SK-N-SH (cell line): ENCODE data around the gene THSD7B. TPM values are rescaled to one million over a fixed set of nuclear protein-coding genes. Genes with fewer than 3 reads are reported as not detected.

Source experiments
- CTCF ChIA-PET: fragments of 300-600, 350-600 bp; formaldehyde crosslinking; extraction: SDS; loops from one replicate; lab custom pipeline; 2021; lab: Yijun Ruan, JAX
- POLR2A ChIA-PET: fragments of 350-600 bp; sonication (Branson Sonifier 250); formaldehyde crosslinking; extraction: SDS; loops from one replicate; lab custom pipeline; 2020; ENCODE audit warnings: antibody characterized with exemption, inconsistent platforms; lab: Yijun Ruan, JAX
- DNase-seq: peaks from one replicate; pipeline ENCODE4 v3.0.0; 2012
- H2AFZ ChIP-seq: fragments of 200-600 bp; sonication (generic); 2 replicates; pipeline ENCODE4 v1.8.1; 2016; ENCODE audit warnings: antibody characterized with exemption, mild to moderate bottlenecking, low read depth
- H3F3A ChIP-seq: fragments of 200-600 bp; sonication (generic); replicated peaks from 2 replicates; pipeline ENCODE3; 2016; ENCODE audit warnings: antibody characterized with exemption, mild to moderate bottlenecking; ENCODE audit not compliant: insufficient read depth
- H3K27ac ChIP-seq, 2 experiments: fragments of 200-500 bp in 1 of 2; fragments of 200-600 bp in 1 of 2; sonication (Bioruptor generic) in 1 of 2; sonication (generic), shearing (Covaris generic) in 1 of 2; 2 replicates each; pipeline versions ENCODE4 v1.5.1 to v1.6.1; 2014 to 2016; ENCODE audit warnings: low read depth in 2 of 2, inconsistent platforms in 1 of 2, low read length in 1 of 2, mild to moderate bottlenecking in 1 of 2, mixed read lengths in 1 of 2
- H3K27me3 ChIP-seq: fragments of 200-600 bp; sonication (generic), shearing (Covaris generic); 2 replicates; pipeline ENCODE4 v1.6.1; 2016; ENCODE audit warnings: mixed run types; ENCODE audit not compliant: insufficient read depth
- H3K36me3 ChIP-seq, 2 experiments: fragments of 200-500 bp in 1 of 2; fragments of 200-600 bp in 1 of 2; sonication (Bioruptor generic) in 1 of 2; sonication (generic) in 1 of 2; replicated peaks in 1 of 2; 2 replicates each; pipeline versions ENCODE3 to v1.5.1; 2014 to 2016; ENCODE audit warnings: low read length in 1 of 2, mild to moderate bottlenecking in 1 of 2; ENCODE audit not compliant: insufficient read depth in 2 of 2, control insufficient read depth in 1 of 2
- H3K4me1 ChIP-seq, 2 experiments: fragments of 200-500 bp in 1 of 2; fragments of 200-600 bp in 1 of 2; sonication (Bioruptor generic) in 1 of 2; sonication (generic), shearing (Covaris generic) in 1 of 2; 2 replicates each; pipeline versions ENCODE4 v1.5.1 to v1.6.1; 2014 to 2016; ENCODE audit warnings: low read depth in 1 of 2, low read length in 1 of 2, mixed run types in 1 of 2; ENCODE audit not compliant: insufficient read depth in 2 of 2, control insufficient read depth in 1 of 2
- H3K4me2 ChIP-seq: fragments of 200-600 bp; sonication (generic), shearing (Covaris generic); 2 replicates; pipeline ENCODE4 v1.6.1; 2017; ENCODE audit warnings: mixed run types
- H3K4me3 ChIP-seq, 2 experiments: fragments of 200-500 bp in 1 of 2; fragments of 200-600 bp in 1 of 2; sonication (Bioruptor generic) in 1 of 2; sonication (generic), shearing (Covaris generic) in 1 of 2; 2 replicates each; pipeline versions ENCODE4 v1.5.1 to v1.8.1; 2014 to 2016; ENCODE audit warnings: low read depth in 2 of 2, inconsistent platforms in 1 of 2, low read length in 1 of 2, mild to moderate bottlenecking in 1 of 2, mixed read lengths in 1 of 2, moderate library complexity in 1 of 2
- H3K79me2 ChIP-seq: fragments of 200-600 bp; sonication (generic); 2 replicates; pipeline ENCODE4 v1.8.1; 2017; ENCODE audit warnings: mild to moderate bottlenecking; ENCODE audit not compliant: insufficient read depth
- H3K9ac ChIP-seq: fragments of 200-600 bp; sonication (generic); 2 replicates; pipeline ENCODE4 v1.6.1; 2017; ENCODE audit warnings: mixed run types
- H3K9me2 ChIP-seq: fragments of 200-600 bp; sonication (generic); 2 replicates; pipeline ENCODE4 v1.6.1; 2017; ENCODE audit warnings: mixed run types
- H3K9me3 ChIP-seq: fragments of 200-600 bp; sonication (generic); 2 replicates; pipeline ENCODE4 v1.6.1; 2017; ENCODE audit warnings: mixed run types, mild to moderate bottlenecking, moderate library complexity
- H4K20me1 ChIP-seq: fragments of 200-600 bp; sonication (generic); 2 replicates; pipeline ENCODE4 v1.6.1; 2017; ENCODE audit warnings: mild to moderate bottlenecking, mixed run types; ENCODE audit not compliant: insufficient read depth
- ELF1 ChIP-seq: IDR thresholded peaks from 2 replicates; pipeline ENCODE4 v1.4.0; 2012
- FOSL2 ChIP-seq: IDR thresholded peaks from 2 replicates; pipeline ENCODE4 v1.4.0; 2012; ENCODE audit warnings: low read depth, mild to moderate bottlenecking, moderate library complexity, borderline replicate concordance
- FOXJ3 ChIP-seq: sonication (generic); formaldehyde crosslinking; IDR thresholded peaks from 2 replicates; pipeline ENCODE4 v1.5.1; 2020; ENCODE audit warnings: mild to moderate bottlenecking, missing genetic modification reagents
- FOXM1 ChIP-seq: IDR thresholded peaks from 2 replicates; pipeline ENCODE4 v1.4.0; 2012; ENCODE audit warnings: low read depth, mild to moderate bottlenecking
- GABPA ChIP-seq: IDR thresholded peaks from 2 replicates; pipeline ENCODE4 v1.4.0; 2012; ENCODE audit warnings: low read depth, mild to moderate bottlenecking
- GATA2 ChIP-seq: sonication (generic); formaldehyde crosslinking; IDR thresholded peaks from 2 replicates; pipeline ENCODE4 v1.5.0; 2020; ENCODE audit warnings: mild to moderate bottlenecking, missing genetic modification reagents
- JUND ChIP-seq: IDR thresholded peaks from 2 replicates; pipeline ENCODE4 v1.4.0; 2012
- MXI1 ChIP-seq: IDR thresholded peaks from 2 replicates; pipeline ENCODE4 v1.6.1; 2012; ENCODE audit warnings: mild to moderate bottlenecking, low read depth, low read length, improper control_type of control experiment
- NFIC ChIP-seq: IDR thresholded peaks from 2 replicates; pipeline ENCODE4 v1.4.0; 2012; ENCODE audit warnings: borderline replicate concordance
- NRF1 ChIP-seq: IDR thresholded peaks from 2 replicates; pipeline ENCODE4 v1.6.1; 2012; ENCODE audit warnings: low read depth, mild to moderate bottlenecking, low read length
- RAD21 ChIP-seq: IDR thresholded peaks from 2 replicates; pipeline ENCODE4 v1.6.1; 2012; ENCODE audit warnings: mild to moderate bottlenecking, low read length
- RCOR1 ChIP-seq: fragments of 150-350 bp; IDR thresholded peaks from 2 replicates; pipeline ENCODE4 v1.6.1; 2017; ENCODE audit warnings: antibody characterized with exemption, low read length
- RXRA ChIP-seq: IDR thresholded peaks from 2 replicates; pipeline ENCODE4 v1.4.0; 2012; ENCODE audit warnings: low read depth, mild to moderate bottlenecking, borderline replicate concordance
- SIN3A ChIP-seq: IDR thresholded peaks from 2 replicates; pipeline ENCODE4 v1.6.1; 2012; ENCODE audit warnings: low read depth, mild to moderate bottlenecking, low read length, moderate library complexity, borderline replicate concordance
- SMC3 ChIP-seq: IDR thresholded peaks from 2 replicates; pipeline ENCODE4 v1.6.1; 2012; ENCODE audit warnings: low read depth, low read length, improper control_type of control experiment
- TAF1 ChIP-seq: IDR thresholded peaks from 2 replicates; pipeline ENCODE4 v1.6.1; 2012; ENCODE audit warnings: low read depth, mild to moderate bottlenecking, low read length, moderate library complexity, borderline replicate concordance
- YY1 ChIP-seq: IDR thresholded peaks from 2 replicates; pipeline ENCODE4 v1.4.0; 2012; ENCODE audit warnings: low read depth, mild to moderate bottlenecking
- WGBS: methylation state at CpG from one replicate; pipeline ENCODE4 v1.1.6; 2017; ENCODE audit warnings: low lambda C conversion rate; 5-methylcytosine and 5-hydroxymethylcytosine counted together
- polyA plus RNA-seq, 3 experiments: library from polyadenylated mRNA; depleted of rRNA; stranded (reverse); fragments of >200 nt; gene quantifications; 2 replicates each; pipeline ENCODE4 v1.2.3, GENCODE V29; 2012
- TF ChIP-seq, protein P1 (sequence below): IDR thresholded peaks from 2 replicates; pipeline ENCODE4 v1.4.0; 2012; ENCODE audit warnings: low read depth, borderline replicate concordance
- TF ChIP-seq, protein P2 (sequence below): IDR thresholded peaks from 2 replicates; pipeline ENCODE4 v1.4.0; 2012; ENCODE audit warnings: low read depth, borderline replicate concordance
- TF ChIP-seq, protein P3 (sequence below): fragments of 150-350 bp; IDR thresholded peaks from 2 replicates; pipeline ENCODE4 v1.6.1; 2017; ENCODE audit warnings: antibody characterized with exemption, low read length, low read depth, borderline replicate concordance

Gene THSD7B
- polyA plus RNA-seq, 1 of the 3 experiments (the other 2 are of a cell fraction), result not detected

DNA sequence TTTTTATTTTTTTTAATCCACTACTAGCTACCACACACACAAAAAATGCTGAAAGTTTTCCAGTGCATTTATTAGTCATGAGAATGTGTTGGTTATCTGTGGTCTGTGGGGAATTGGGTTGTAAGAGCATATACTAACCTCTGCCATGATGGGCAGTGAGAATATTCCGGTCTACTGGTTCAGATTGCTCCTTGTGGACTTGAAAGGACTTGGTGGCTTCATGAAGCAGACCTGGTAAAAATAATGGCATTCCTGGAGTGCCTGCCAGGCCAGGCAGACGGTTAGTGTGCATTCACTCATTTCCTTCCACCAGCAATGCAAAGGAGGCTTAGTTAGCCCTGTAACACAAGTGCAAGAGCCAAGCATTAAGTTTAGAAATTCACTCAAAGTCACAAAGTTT is 150.8 kb downstream of the THSD7B start (continued):
- TF ChIP-seq, protein P1, sequence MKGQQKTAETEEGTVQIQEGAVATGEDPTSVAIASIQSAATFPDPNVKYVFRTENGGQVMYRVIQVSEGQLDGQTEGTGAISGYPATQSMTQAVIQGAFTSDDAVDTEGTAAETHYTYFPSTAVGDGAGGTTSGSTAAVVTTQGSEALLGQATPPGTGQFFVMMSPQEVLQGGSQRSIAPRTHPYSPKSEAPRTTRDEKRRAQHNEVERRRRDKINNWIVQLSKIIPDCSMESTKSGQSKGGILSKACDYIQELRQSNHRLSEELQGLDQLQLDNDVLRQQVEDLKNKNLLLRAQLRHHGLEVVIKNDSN, result no peak
- TF ChIP-seq JUND (no peak), RXRA (no peak)
- TF ChIP-seq, protein P2, sequence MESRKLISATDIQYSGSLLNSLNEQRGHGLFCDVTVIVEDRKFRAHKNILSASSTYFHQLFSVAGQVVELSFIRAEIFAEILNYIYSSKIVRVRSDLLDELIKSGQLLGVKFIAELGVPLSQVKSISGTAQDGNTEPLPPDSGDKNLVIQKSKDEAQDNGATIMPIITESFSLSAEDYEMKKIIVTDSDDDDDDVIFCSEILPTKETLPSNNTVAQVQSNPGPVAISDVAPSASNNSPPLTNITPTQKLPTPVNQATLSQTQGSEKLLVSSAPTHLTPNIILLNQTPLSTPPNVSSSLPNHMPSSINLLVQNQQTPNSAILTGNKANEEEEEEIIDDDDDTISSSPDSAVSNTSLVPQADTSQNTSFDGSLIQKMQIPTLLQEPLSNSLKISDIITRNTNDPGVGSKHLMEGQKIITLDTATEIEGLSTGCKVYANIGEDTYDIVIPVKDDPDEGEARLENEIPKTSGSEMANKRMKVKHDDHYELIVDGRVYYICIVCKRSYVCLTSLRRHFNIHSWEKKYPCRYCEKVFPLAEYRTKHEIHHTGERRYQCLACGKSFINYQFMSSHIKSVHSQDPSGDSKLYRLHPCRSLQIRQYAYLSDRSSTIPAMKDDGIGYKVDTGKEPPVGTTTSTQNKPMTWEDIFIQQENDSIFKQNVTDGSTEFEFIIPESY, result no peak
- TF ChIP-seq, all 33 proteins: peak for 0

DNA sequence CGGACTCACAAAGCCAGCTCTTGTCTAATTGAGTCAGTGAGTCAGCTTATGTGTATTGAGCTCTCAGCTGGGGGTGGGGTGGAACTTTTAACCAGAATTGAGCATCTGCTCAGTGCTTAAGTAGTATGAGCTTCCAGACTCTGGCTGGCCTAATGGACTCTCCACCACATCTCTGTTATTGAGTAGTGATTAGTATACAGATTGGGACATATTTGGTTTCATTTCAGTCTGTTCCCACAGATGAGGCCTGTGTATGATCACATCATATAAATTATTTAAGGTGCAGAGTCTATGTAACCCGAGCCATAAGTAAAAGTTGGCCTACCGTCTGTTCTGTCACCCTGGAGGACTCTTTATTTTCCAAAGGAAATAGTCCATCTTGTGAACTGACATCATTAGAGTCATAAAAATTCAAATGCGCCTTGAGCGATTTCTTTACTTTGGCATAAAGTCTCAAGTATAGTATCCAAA is 152.1 kb downstream of the THSD7B start:
- no peaks in the 10 kb centered on the region for H3K9me2 ChIP-seq
- no peaks in the 10 kb centered on the region for H4K20me1 ChIP-seq
- POLR2A ChIA-PET, result no interaction called here
- H3K4me2 ChIP-seq, result no peak overlapping the region
- no peak overlapping the region for H3K9ac ChIP-seq
- H3K79me2 ChIP-seq, result no peaks in the 10 kb centered on the region
- H3F3A ChIP-seq, result no peaks in the 10 kb centered on the region
- H3K27me3 ChIP-seq, result no peaks in the 10 kb centered on the region
- H3K36me3 ChIP-seq, result no peaks in the 10 kb centered on the region
- no peak for TF ChIP-seq MXI1
- no peak for TF ChIP-seq RCOR1
- no peak for TF ChIP-seq ELF1
- TF ChIP-seq TAF1, result no peak
- TF ChIP-seq SMC3, result no peak
- TF ChIP-seq SIN3A, result no peak
- TF ChIP-seq, all 33 proteins: peak for 0
- H3K4me3 ChIP-seq, result no peak overlapping the region
- no peak for DNase-seq
- 50% methylated on average over 5 of the region's 5 CpGs for WGBS
- no peaks in the 10 kb centered on the region for H3K9me3 ChIP-seq
- no peak overlapping the region for H2AFZ ChIP-seq
- CTCF ChIA-PET, result interaction anchor here (1.3 to 1.5 kb wide), 3 partner anchors 494 to 921 kb away, joined by 3 to 5 read pairs (median 3); no protein-coding TSS in a partner anchor
- no peak overlapping the region for H3K27ac ChIP-seq
- H3K4me1 ChIP-seq, result peaks cover 0 to 3% of the 10 kb centered on the region in 2 experiments; a peak in 1 of 4 replicates

DNA sequence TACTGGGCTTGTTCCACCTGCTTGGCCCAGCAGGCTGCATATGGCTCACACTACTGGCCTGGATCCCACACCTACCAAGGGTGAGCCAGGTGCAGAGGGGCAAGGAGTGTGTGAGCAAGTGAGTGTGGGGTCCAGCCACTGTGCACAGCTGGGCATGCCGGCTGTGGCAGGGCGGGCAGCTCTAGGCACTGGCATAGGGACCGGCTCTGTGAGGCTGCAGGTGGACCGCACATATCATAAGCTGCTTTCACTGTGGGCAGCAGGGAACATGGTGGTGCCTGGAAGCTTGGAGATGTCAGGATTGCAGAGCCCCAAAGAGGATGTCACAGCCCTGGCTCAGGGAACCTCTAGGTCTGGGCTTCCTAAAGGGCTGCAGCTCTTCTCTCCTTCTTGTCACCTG is 154.3 kb downstream of the THSD7B start:
- POLR2A ChIA-PET, result no interaction called here
- no CpG with 5 or more reads among the region's 4 CpGs for WGBS
- CTCF ChIA-PET, result interaction anchor here (1.0 to 4.5 kb wide), 5 partner anchors 20 to 918 kb away, joined by 3 to 44 read pairs (median 11); no protein-coding TSS in a partner anchor
- H3K27me3 ChIP-seq, result no peaks in the 10 kb centered on the region
- H3F3A ChIP-seq, result no peaks in the 10 kb centered on the region
- H4K20me1 ChIP-seq, result no peaks in the 10 kb centered on the region
- no peak overlapping the region for H3K4me3 ChIP-seq
- H3K9ac ChIP-seq, result no peak overlapping the region
- no peaks in the 10 kb centered on the region for H3K79me2 ChIP-seq
- H3K9me3 ChIP-seq, result no peaks in the 10 kb centered on the region
- no peak for DNase-seq
- TF ChIP-seq YY1 (no peak), NRF1 (no peak), JUND (no peak), NFIC (no peak), RXRA (no peak), GABPA (no peak), SIN3A (no peak), FOXM1 (no peak), FOSL2 (no peak), GATA2 (CRISPR knock-in tag) (no peak), RAD21 (no peak), FOXJ3 (no peak), RCOR1 (no peak), ELF1 (no peak), SMC3 (no peak)
- TF ChIP-seq, protein P2, result no peak
- TF ChIP-seq, protein P3, sequence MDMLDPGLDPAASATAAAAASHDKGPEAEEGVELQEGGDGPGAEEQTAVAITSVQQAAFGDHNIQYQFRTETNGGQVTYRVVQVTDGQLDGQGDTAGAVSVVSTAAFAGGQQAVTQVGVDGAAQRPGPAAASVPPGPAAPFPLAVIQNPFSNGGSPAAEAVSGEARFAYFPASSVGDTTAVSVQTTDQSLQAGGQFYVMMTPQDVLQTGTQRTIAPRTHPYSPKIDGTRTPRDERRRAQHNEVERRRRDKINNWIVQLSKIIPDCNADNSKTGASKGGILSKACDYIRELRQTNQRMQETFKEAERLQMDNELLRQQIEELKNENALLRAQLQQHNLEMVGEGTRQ, result no peak
- no peaks in the 10 kb centered on the region for H3K9me2 ChIP-seq
- peaks cover 0 to 3% of the 10 kb centered on the region in 2 experiments; a peak in 1 of 4 replicates for H3K4me1 ChIP-seq
- no peaks in the 10 kb centered on the region for H3K36me3 ChIP-seq
- H3K4me2 ChIP-seq, result no peak overlapping the region
- no peak overlapping the region for H3K27ac ChIP-seq
- H2AFZ ChIP-seq, result no peak overlapping the region
